GM19372 (cell line): ENCODE measurements around the gene SYNC.
"Not testable (repeated sequence)": the region's sequence is repeated elsewhere in the genome, so short reads cannot be mapped to it uniquely, and the experiment has no call there.

ENCODE experiments used
- ATAC-seq: cut with Tn5 transposase; IDR thresholded peaks from one replicate; pipeline ENCODE4 v1.9.1; 2021; ENCODE audit warnings: mild to moderate bottlenecking, low read depth, moderate library complexity; ENCODE audit not compliant: unreplicated experiment

SYNC gene

DNA sequence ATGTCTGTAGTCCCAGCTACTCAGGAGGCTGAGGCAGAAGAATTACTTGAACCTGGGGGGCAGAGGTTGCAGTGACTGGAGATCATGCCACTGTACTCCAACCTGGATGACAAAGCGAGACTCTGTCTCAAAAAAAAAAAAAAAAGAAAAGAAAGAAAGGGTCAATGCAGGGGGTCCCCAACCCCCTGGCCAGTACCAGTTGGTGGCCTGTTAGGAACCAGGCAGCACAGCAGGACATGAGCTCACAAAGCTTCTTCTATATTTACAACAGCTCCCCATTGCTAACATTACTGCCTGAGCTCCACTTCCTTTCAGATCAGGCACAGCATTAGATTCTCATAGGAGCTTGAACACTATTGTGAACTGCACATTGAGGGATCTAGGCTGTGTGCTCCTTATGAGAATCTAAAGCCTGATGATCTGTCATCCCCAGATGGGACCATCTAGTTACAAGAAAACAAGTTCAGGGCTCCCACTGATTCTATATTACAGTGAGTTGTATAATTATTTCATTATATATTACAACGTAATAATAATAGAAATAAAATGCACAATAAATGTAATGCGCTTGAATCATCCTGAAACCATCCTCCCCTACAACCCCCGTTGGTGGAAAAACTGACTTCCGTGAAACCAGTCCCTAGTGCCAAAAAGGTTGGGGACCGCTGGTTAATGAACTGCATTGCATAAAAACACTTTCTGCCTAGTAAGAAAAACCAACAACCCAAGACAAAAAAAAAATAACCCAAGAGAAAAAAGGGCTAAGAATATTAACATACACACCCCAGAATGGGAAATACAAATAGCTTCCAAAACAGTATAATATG, 55.0 kb downstream of the SYNC start:
- ATAC-seq = no peak

DNA sequence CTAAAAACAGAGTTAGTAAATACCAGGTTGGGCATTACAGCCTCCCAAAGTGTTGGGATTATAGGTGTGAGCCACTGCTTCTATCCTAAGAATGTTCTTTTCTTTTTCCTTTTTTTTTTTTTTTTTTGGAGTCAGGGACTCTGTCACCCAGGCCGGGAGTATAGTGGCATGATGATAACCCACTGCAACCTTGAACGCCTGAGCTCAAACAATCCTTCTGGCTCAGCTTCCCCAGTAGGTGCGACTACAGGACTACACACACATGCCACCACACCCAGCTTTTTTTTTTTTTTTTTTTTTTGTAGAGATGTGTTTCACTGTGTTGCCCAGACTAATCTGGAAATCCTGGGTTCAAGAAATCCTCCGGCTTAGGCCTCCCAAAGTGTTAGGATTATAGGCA, 58.1 kb downstream of the SYNC start:
- no peak for ATAC-seq

GRCh38 chr1:32642292-32642827, 60.2 kb downstream of the SYNC start:
- ATAC-seq = not testable (repeated sequence)

GRCh38 chr1:32639489-32640075, 63.0 kb downstream of the SYNC start:
- no peak for ATAC-seq

GRCh38 chr1:32636914-32637645, 65.5 kb downstream of the SYNC start:
- no peak for ATAC-seq

GRCh38 chr1:32635508-32636277, 66.9 kb downstream of the SYNC start:
- no peak for ATAC-seq

GRCh38 chr1:32632829-32633228, 69.7 kb downstream of the SYNC start:
- ATAC-seq = no peak

GRCh38 chr1:32630173-32630572, 72.4 kb downstream of the SYNC start:
- ATAC-seq = not testable (repeated sequence)
